Lower leg skin (tissue), 4 donors: Measurements from ENCODE around the gene CASP10. TPM values are rescaled to one million over a fixed set of nuclear protein-coding genes. Genes with fewer than 3 reads are reported as not detected.

Experiments
- DNase-seq, 2 donors: peaks; one replicate each; pipeline ENCODE4 v3.0.0-alpha.2; 2019; ENCODE audit warnings: low spot score in 2 of 2
- H3K4me3 ChIP-seq: fragments of 200-600 bp; sonication (generic); 2 replicates; pipeline ENCODE4 v1.5.1; 2017; ENCODE audit warnings: mild to moderate bottlenecking, low read depth; ENCODE audit not compliant: poor library complexity, severe bottlenecking
- CTCF ChIP-seq, 3 donors: fragments of 450-650 bp; IDR thresholded peaks; one replicate each; pipeline ENCODE4 v1.5.1; 2016; ENCODE audit warnings: antibody characterized with exemption in 3 of 3, mild to moderate bottlenecking in 3 of 3, moderate library complexity in 2 of 3
- POLR2A ChIP-seq, 2 donors: fragments of 450-650 bp; IDR thresholded peaks; one replicate each; pipeline ENCODE4 v1.6.1; 2016 to 2017; ENCODE audit warnings: antibody characterized with exemption in 2 of 2, mild to moderate bottlenecking in 1 of 2, moderate library complexity in 1 of 2
- WGBS, 2 donors: methylation state at CpG; one replicate each; pipeline ENCODE4 v1.1.5; 2018; 5-methylcytosine and 5-hydroxymethylcytosine counted together
- intact Hi-C: fragments of 100-400 bp; cut with DNase I; formaldehyde crosslinking; loops from one replicate; pipeline ENCODE4 v1.15.0; 2023; ENCODE audit warnings: low total_unique reads
- total RNA-seq, 4 donors: library from RNA; depleted of rRNA; stranded (reverse); fragments of >200 nt; gene quantifications; one replicate each; pipeline ENCODE4 v1.1.0, GENCODE V29; 2016

The CASP10 gene
- total RNA-seq, 4 donors from 2014 or later, result 4.0 to 6.3 (median 4.2) TPM

DNA sequence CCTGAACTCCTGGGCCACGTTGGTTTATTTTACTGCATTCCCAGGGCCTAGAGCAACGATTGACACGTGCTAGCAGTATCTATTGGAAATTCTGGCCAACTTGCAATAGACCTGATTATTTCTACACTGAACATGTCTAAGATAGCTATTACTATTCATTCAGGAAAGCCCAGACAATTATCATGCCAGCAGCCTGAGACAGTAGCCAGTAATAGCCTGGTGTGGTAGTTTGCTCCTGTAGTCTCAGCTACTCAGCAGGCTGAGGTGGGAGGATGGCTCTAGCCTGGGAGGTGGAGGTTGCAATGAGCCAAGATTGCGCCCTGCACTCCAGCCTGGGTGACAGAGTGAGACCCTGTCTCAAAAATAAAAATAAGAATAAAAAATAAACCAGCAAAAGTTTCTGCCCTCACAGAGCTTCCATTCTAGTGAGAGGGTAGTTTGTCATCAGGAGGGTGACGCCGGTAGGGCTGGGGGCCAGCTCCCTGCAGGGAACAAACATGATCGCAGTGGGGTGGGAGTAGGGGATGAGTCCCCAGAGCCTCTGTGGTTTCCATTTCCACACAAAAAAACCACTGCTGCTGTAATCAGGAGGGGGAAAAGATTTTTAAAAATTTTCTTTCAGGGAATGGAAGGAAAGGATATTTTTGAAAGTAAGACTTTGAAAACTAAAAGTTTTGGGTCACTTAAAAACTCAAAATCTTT, 81.7 kb downstream of the CASP10 start:
- TF ChIP-seq CTCF (IDR thresholded peaks at IDR 0.05), result no peak
- no peak for TF ChIP-seq POLR2A (IDR thresholded peaks at IDR 0.05)
- H3K4me3 ChIP-seq, result no peak overlapping the region
- DNase-seq, result no peak
- 63 to 77% methylated on average over 7 of the region's 7 CpGs for WGBS, 2 donors
- intact Hi-C loops, result no loop called here

DNA sequence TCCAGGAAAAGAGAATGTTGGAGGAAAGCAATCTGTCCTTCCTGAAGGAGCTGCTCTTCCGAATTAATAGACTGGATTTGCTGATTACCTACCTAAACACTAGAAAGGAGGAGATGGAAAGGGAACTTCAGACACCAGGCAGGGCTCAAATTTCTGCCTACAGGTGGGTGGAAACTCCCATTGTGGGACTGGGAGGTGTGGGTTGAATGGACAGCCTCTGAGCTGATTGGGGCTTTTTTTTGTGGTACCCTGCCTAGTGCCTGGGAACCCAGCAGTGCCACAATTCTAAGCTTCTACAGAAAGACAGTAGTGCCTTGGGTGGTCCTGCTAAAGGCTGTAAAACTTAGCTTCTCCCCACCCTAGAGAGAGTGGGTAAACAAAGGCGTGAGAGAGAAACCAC, 83.7 kb downstream of the CASP10 start:
- intact Hi-C loops, result no loop called here
- 90 to 95% methylated on average over 2 of the region's 2 CpGs for WGBS, 2 donors
- TF ChIP-seq CTCF (IDR thresholded peaks at IDR 0.05) (no peak), POLR2A (IDR thresholded peaks at IDR 0.05) (no peak)
- no peak overlapping the region for H3K4me3 ChIP-seq
- DNase-seq, result no peak

DNA sequence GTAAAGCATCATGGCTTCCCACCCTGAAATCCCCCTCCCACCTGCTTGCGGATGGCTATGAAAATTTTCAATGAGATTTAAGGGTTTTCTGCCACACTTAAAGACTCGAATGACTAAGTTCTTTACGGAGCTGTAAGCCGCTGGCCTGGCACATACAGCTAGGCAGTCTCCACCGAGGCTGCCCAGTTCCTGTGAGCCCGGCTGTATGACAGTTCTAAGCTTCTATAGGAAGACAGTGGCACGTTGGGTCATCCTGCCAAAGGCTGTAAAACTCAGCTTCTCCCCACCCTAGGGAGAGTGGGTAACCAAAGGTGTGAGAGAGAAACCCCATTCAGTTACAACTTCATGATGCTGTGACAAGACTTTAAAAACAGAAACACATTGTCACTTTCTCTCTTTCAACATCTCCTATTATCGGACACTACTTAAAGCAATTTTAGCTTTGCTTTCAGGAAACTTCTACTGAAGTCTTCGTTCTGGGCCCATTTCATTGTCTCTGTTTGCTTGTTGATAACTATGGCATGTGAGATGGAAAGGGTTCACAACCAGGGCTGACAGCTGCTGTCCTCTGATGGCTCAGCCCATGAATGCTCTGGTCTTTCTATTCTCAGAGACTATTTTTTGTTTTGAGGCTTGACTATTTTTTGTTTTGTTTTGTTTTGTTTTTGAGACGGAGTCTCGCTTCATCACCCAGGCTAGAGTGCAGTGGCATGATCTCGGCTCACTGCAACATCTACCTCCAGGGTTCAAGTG, 84.5 kb downstream of the CASP10 start:
- no peak for DNase-seq
- 87 to 94% methylated on average over 12 of the region's 12 CpGs for WGBS, 2 donors
- TF ChIP-seq POLR2A (IDR thresholded peaks at IDR 0.05) (no peak), CTCF (IDR thresholded peaks at IDR 0.05) (no peak)
- intact Hi-C loops, result no loop called here
- no peak overlapping the region for H3K4me3 ChIP-seq

GRCh38 chr2:201269764-201270163, 86.8 kb downstream of the CASP10 start:
- WGBS, 2 donors, result 96% methylated on average over 2 of the region's 2 CpGs
- TF ChIP-seq CTCF (IDR thresholded peaks at IDR 0.05) (no peak), POLR2A (IDR thresholded peaks at IDR 0.05) (no peak)

DNA sequence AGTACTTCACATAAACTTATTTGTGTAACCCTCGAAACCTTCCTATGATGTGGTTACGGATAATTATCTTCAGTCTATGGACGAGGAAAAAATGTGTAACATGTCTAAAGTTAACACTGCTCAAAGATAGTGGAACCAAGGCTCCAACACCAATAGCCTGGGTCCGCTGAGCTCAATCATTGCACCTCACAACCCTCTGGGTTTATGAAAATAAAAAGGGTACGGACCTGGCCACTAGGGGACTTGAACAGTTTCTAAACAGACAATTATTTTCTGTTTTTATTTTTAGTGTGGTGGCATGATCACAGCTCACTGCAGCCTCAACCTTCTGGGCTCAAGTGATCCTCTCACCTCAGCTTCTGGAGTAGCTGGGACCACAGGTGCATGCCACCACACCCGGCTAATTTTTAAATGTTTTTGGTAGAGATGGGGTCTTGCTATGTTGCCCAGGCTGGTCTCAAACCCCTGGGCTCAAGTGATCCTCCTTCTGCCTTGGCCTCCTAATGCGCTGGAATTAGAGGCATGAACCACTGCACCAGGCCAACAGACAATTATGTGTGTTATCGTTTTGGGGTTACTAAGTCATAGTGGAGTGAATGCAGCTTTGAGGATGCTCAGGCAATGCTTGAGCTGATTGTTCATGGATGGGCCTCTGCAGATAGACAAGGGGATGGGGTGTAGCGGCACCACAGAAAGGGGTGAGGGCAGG, 87.5 kb downstream of the CASP10 start:
- WGBS, 2 donors, result 92 to 94% methylated on average over 9 of the region's 9 CpGs
- intact Hi-C loops, result no loop called here
- DNase-seq, result no peak
- TF ChIP-seq CTCF (IDR thresholded peaks at IDR 0.05) (no peak), POLR2A (IDR thresholded peaks at IDR 0.05) (no peak)
- H3K4me3 ChIP-seq, result no peak overlapping the region

More at GRCh38 chr2:201269764-201270163, 86.8 kb downstream of the CASP10 start:
- no peak overlapping the region for H3K4me3 ChIP-seq
- intact Hi-C loops, result no loop called here
- DNase-seq, result no peak
